GM21423 (cell line): Measurements from ENCODE around the gene ACP3.

ENCODE experiments used
- ATAC-seq: cut with Tn5 transposase; IDR thresholded peaks from one replicate; pipeline ENCODE4 v1.9.1; 2021; ENCODE audit warnings: mild to moderate bottlenecking, moderate library complexity; ENCODE audit not compliant: unreplicated experiment

Gene ACP3

GRCh38 chr3:132311841-132312240 is 5.4 kb upstream of the ACP3 start:
- ATAC-seq: no peak

GRCh38 chr3:132315851-132316250 is 1.4 kb upstream of the ACP3 start:
- no peak for ATAC-seq

- ATAC-seq: no peak
Observed at GRCh38 chr3:132318451-132318850, 1.2 kb downstream of the ACP3 start.

- ATAC-seq: no peak
Observed at GRCh38 chr3:132321304-132321703, 4.1 kb downstream of the ACP3 start.

- ATAC-seq: no peak
Observed at GRCh38 chr3:132325103-132325606, 7.9 kb downstream of the ACP3 start.

- ATAC-seq: no peak
Observed at GRCh38 chr3:132325634-132326033, 8.4 kb downstream of the ACP3 start.

- peak; percentile 54 for ATAC-seq
Observed at GRCh38 chr3:132326251-132326650, 9.0 kb downstream of the ACP3 start.

GRCh38 chr3:132332082-132332481 is 14.9 kb downstream of the ACP3 start:
- ATAC-seq: no peak

- ATAC-seq: no peak
Observed at GRCh38 chr3:132332508-132332907, 15.3 kb downstream of the ACP3 start.

GRCh38 chr3:132341746-132342145 is 24.5 kb downstream of the ACP3 start:
- ATAC-seq: no peak

GRCh38 chr3:132342183-132342582 is 25.0 kb downstream of the ACP3 start:
- no peak for ATAC-seq

GRCh38 chr3:132342610-132343009 is 25.4 kb downstream of the ACP3 start:
- no peak for ATAC-seq

- ATAC-seq: no peak
Observed at GRCh38 chr3:132343018-132343612, 25.9 kb downstream of the ACP3 start.

- no peak for ATAC-seq
Observed at GRCh38 chr3:132344666-132345280, 27.6 kb downstream of the ACP3 start.

GRCh38 chr3:132346841-132347736 is 29.9 kb downstream of the ACP3 start:
- no peak for ATAC-seq

- no peak for ATAC-seq
Observed at GRCh38 chr3:132347811-132348210, 30.6 kb downstream of the ACP3 start.

- no peak for ATAC-seq
Observed at GRCh38 chr3:132348531-132348930, 31.3 kb downstream of the ACP3 start.

- ATAC-seq: no peak
Observed at GRCh38 chr3:132350814-132351213, 33.6 kb downstream of the ACP3 start.

GRCh38 chr3:132351222-132351806 is 34.1 kb downstream of the ACP3 start:
- ATAC-seq: no peak

- peak; percentile 53 for ATAC-seq
Observed at GRCh38 chr3:132352556-132353143, 35.4 kb downstream of the ACP3 start.
